Activated CD4-positive, alpha-beta memory T cell treated with anti-CD3 and anti-CD28 coated beads, Interleukin-2, amount 10 ng/mL, durations not matched to agents 7 days and 5 days (primary cell): Measurements from ENCODE around the gene KL. TPM values are rescaled to one million over a fixed set of nuclear protein-coding genes. Genes with fewer than 3 reads are reported as not detected.

Experiments
- CTCF ChIA-PET: fragments of 350-600 bp; sonication (Branson Sonifier 250); formaldehyde crosslinking; loops from one replicate; lab custom pipeline; 2021; ENCODE audit warnings: antibody characterized with exemption, inconsistent platforms; lab: Charles Lee
- POLR2A ChIA-PET: fragments of 350-600 bp; sonication (Branson Sonifier 250); formaldehyde crosslinking; loops from one replicate; lab custom pipeline; 2021; ENCODE audit warnings: antibody characterized with exemption; lab: Charles Lee
- DNase-seq: peaks from one replicate; pipeline ENCODE4 v3.0.0-alpha.2; 2020
- H3K27ac Mint-ChIP-seq: one replicate; pipeline ENCODE4 v1.8.0; 2021; ENCODE audit warnings: mild to moderate bottlenecking, mixed read lengths
- H3K27me3 Mint-ChIP-seq: one replicate; pipeline ENCODE4 v1.8.0; 2021; ENCODE audit warnings: mixed read lengths
- H3K36me3 Mint-ChIP-seq: one replicate; pipeline ENCODE4 v1.8.0; 2021; ENCODE audit warnings: low read depth, mixed read lengths
- H3K4me1 Mint-ChIP-seq: one replicate; pipeline ENCODE4 v1.8.0; 2021; ENCODE audit warnings: mixed read lengths
- H3K4me3 Mint-ChIP-seq: one replicate; pipeline ENCODE4 v1.8.0; 2021; ENCODE audit warnings: mild to moderate bottlenecking, mixed read lengths
- H3K9me3 Mint-ChIP-seq: one replicate; pipeline ENCODE4 v1.8.0; 2021; ENCODE audit warnings: mixed read lengths
- total RNA-seq, 2 experiments: library from RNA; stranded (reverse); gene quantifications; one replicate each; pipeline ENCODE4 v1.2.3, GENCODE V29; 2021

Gene KL
- under 1 TPM; 0.05 to 0.08 TPM for total RNA-seq

GRCh38 chr13:33016414-33017322 is at the start of gene KL:
Gene KL, plus strand, starts transcription at chr13:33016423. Its CDS starts 18 bp downstream, at chr13:33016441.
- H3K9me3 Mint-ChIP-seq, result no peaks in the 10 kb centered on the region
- ChIA-PET POLR2A (interaction anchor here (1.0 kb wide), 1 partner anchor 12 kb away, joined by 3 read pairs; no protein-coding TSS in a partner anchor), CTCF (interaction anchor here (1.3 to 1.8 kb wide), 2 partner anchors 280 to 429 kb away, joined by 6 read pairs; no protein-coding TSS in a partner anchor)
- no peak within 1 kb of the TSS for H3K27ac Mint-ChIP-seq
- peaks cover 69% of the 10 kb centered on the region for H3K27me3 Mint-ChIP-seq
- peaks cover 20% of the 10 kb centered on the region for H3K4me1 Mint-ChIP-seq
- H3K36me3 Mint-ChIP-seq, result no peaks in the 10 kb centered on the region
- peak; percentile 21 for DNase-seq
- peak within 1 kb of the TSS; percentile 58 for H3K4me3 Mint-ChIP-seq

- H3K36me3 Mint-ChIP-seq, result no peaks in the 10 kb centered on the region
- H3K9me3 Mint-ChIP-seq, result no peaks in the 10 kb centered on the region
- DNase-seq, result no peak
- ChIA-PET POLR2A (no interaction called here), CTCF (no interaction called here)
- H3K4me1 Mint-ChIP-seq, result peaks cover 7% of the 10 kb centered on the region
- no peak overlapping the region for H3K4me3 Mint-ChIP-seq
- peaks cover 4% of the 10 kb centered on the region for H3K27me3 Mint-ChIP-seq
- H3K27ac Mint-ChIP-seq, result no peak overlapping the region
These were observed 48.5 kb upstream of the KL start for GRCh38 chr13:32967584-32968182.

GRCh38 chr13:32968316-32968715 is 47.9 kb upstream of the KL start:
- POLR2A ChIA-PET, result no interaction called here
- H3K4me3 Mint-ChIP-seq, result no peak overlapping the region
- no peak overlapping the region for H3K27ac Mint-ChIP-seq
- no peaks in the 10 kb centered on the region for H3K36me3 Mint-ChIP-seq
- peaks cover 3% of the 10 kb centered on the region for H3K27me3 Mint-ChIP-seq
- no peak for DNase-seq
- CTCF ChIA-PET, result no interaction called here
- no peaks in the 10 kb centered on the region for H3K9me3 Mint-ChIP-seq
- peaks cover 7% of the 10 kb centered on the region for H3K4me1 Mint-ChIP-seq

- Mint-ChIP-seq H3K27ac (no peak overlapping the region), H3K36me3 (no peaks in the 10 kb centered on the region), H3K9me3 (no peaks in the 10 kb centered on the region), H3K4me3 (no peak overlapping the region), H3K4me1 (peaks cover 7% of the 10 kb centered on the region), H3K27me3 (peaks cover 3% of the 10 kb centered on the region)
- DNase-seq, result no peak
- CTCF ChIA-PET, result no interaction called here
- POLR2A ChIA-PET, result no interaction called here
These were observed 47.4 kb upstream of the KL start for GRCh38 chr13:32968793-32969192.

- no peaks in the 10 kb centered on the region for H3K36me3 Mint-ChIP-seq
- no peak for DNase-seq
- CTCF ChIA-PET, result no interaction called here
These were observed 46.7 kb upstream of the KL start for GRCh38 chr13:32969516-32969941.

GRCh38 chr13:32976056-32976805 is 40.0 kb upstream of the KL start:
- Mint-ChIP-seq H3K27me3 (peaks cover 7% of the 10 kb centered on the region), H3K9me3 (no peaks in the 10 kb centered on the region), H3K4me3 (no peak overlapping the region), H3K36me3 (no peaks in the 10 kb centered on the region), H3K4me1 (no peaks in the 10 kb centered on the region), H3K27ac (no peak overlapping the region)
- no peak for DNase-seq
- CTCF ChIA-PET, result no interaction called here
- POLR2A ChIA-PET, result no interaction called here

More at GRCh38 chr13:32969516-32969941, 46.7 kb upstream of the KL start:
- POLR2A ChIA-PET, result no interaction called here
- Mint-ChIP-seq H3K4me3 (no peak overlapping the region), H3K9me3 (no peaks in the 10 kb centered on the region), H3K27me3 (peaks cover 3% of the 10 kb centered on the region), H3K4me1 (peaks cover 7% of the 10 kb centered on the region), H3K27ac (no peak overlapping the region)

GRCh38 chr13:32976912-32977311 is 39.3 kb upstream of the KL start:
- no peaks in the 10 kb centered on the region for H3K4me1 Mint-ChIP-seq
- ChIA-PET CTCF (no interaction called here), POLR2A (no interaction called here)
- DNase-seq, result no peak
- H3K36me3 Mint-ChIP-seq, result no peaks in the 10 kb centered on the region
- peaks cover 7% of the 10 kb centered on the region for H3K27me3 Mint-ChIP-seq
- no peak overlapping the region for H3K4me3 Mint-ChIP-seq
- H3K27ac Mint-ChIP-seq, result no peak overlapping the region
- no peaks in the 10 kb centered on the region for H3K9me3 Mint-ChIP-seq

GRCh38 chr13:32977321-32977720 is 38.9 kb upstream of the KL start:
- Mint-ChIP-seq H3K9me3 (no peaks in the 10 kb centered on the region), H3K27ac (no peak overlapping the region), H3K4me1 (no peaks in the 10 kb centered on the region), H3K4me3 (no peak overlapping the region), H3K36me3 (no peaks in the 10 kb centered on the region), H3K27me3 (peaks cover 7% of the 10 kb centered on the region)
- POLR2A ChIA-PET, result no interaction called here
- CTCF ChIA-PET, result no interaction called here
- no peak for DNase-seq

GRCh38 chr13:32978278-32978677 is 37.9 kb upstream of the KL start:
- Mint-ChIP-seq H3K27me3 (peaks cover 7% of the 10 kb centered on the region), H3K27ac (no peak overlapping the region), H3K36me3 (no peaks in the 10 kb centered on the region), H3K4me3 (no peak overlapping the region), H3K4me1 (no peaks in the 10 kb centered on the region), H3K9me3 (no peaks in the 10 kb centered on the region)
- ChIA-PET CTCF (no interaction called here), POLR2A (no interaction called here)
- DNase-seq, result no peak

GRCh38 chr13:32983058-32983457 is 33.2 kb upstream of the KL start:
- no peak for DNase-seq
- POLR2A ChIA-PET, result no interaction called here
- Mint-ChIP-seq H3K9me3 (no peaks in the 10 kb centered on the region), H3K27ac (no peak overlapping the region), H3K36me3 (no peaks in the 10 kb centered on the region), H3K4me1 (no peaks in the 10 kb centered on the region), H3K4me3 (no peak overlapping the region), H3K27me3 (peaks cover 12% of the 10 kb centered on the region)
- CTCF ChIA-PET, result no interaction called here

GRCh38 chr13:32984857-32985626 is 31.2 kb upstream of the KL start:
- DNase-seq, result no peak
- peaks cover 11% of the 10 kb centered on the region for H3K27me3 Mint-ChIP-seq
- POLR2A ChIA-PET, result no interaction called here
- peaks cover 4% of the 10 kb centered on the region for H3K4me1 Mint-ChIP-seq
- no peak overlapping the region for H3K4me3 Mint-ChIP-seq
- CTCF ChIA-PET, result no interaction called here
- H3K27ac Mint-ChIP-seq, result no peak overlapping the region
- H3K9me3 Mint-ChIP-seq, result no peaks in the 10 kb centered on the region
- no peaks in the 10 kb centered on the region for H3K36me3 Mint-ChIP-seq

- Mint-ChIP-seq H3K36me3 (no peaks in the 10 kb centered on the region), H3K4me3 (no peak overlapping the region), H3K27ac (no peak overlapping the region), H3K9me3 (no peaks in the 10 kb centered on the region), H3K27me3 (peaks cover 23% of the 10 kb centered on the region), H3K4me1 (peaks cover 4% of the 10 kb centered on the region)
- no peak for DNase-seq
- ChIA-PET POLR2A (no interaction called here), CTCF (no interaction called here)
These were observed 29.7 kb upstream of the KL start for GRCh38 chr13:32986552-32986951.
